ENCODE results near the gene FAM20C. TPM values are rescaled to one million over a fixed set of nuclear protein-coding genes. Genes with fewer than 3 reads are reported as not detected.

FAM20C gene
- total RNA-seq, 4 donors from 2014 or later: 17.3 to 20.7 (median 19.8) TPM

DNA sequence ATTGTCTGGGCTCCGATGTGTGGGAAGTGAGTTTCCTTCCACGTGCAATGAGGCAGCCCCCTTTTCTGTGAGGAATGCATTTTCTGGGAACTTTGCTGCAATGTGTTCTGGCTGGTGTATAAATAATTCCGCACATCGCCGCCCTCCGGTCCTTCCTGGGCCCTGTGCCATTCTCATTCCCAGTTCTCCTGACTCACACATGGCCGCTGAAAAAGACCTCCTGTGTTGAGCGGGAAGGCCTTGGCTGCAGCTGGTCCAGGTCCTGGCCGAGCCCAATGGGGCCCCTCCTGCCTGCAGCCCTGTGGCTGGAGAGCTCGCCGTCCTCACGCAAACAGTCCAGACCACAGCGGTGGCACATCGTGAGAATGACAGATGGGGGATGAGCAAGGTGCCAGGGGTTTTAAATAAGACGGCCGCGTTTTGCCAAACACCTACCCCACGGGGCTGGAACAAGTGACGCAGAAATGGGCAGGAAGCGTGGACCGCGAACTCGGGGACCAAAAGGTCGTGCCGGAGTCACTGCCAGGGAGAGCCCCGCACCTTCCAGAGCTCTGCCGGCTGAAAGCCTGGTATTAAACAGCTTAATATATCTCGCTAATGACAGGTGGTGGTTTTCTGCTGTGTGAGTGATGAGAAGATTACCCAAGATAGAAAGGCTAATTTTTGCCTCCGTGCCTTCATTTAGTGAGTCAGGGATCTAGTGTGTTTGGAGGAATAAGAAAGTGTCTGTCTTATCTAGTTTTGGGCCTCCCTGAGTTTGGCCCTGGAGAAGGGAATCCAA, 37.0 kb downstream of the FAM20C start:
- 64 to 70% methylated on average over 29 of the region's 29 CpGs for WGBS, 2 donors
- TF ChIP-seq POLR2A (IDR thresholded peaks at IDR 0.05): no peak
- TF ChIP-seq, protein P1, sequence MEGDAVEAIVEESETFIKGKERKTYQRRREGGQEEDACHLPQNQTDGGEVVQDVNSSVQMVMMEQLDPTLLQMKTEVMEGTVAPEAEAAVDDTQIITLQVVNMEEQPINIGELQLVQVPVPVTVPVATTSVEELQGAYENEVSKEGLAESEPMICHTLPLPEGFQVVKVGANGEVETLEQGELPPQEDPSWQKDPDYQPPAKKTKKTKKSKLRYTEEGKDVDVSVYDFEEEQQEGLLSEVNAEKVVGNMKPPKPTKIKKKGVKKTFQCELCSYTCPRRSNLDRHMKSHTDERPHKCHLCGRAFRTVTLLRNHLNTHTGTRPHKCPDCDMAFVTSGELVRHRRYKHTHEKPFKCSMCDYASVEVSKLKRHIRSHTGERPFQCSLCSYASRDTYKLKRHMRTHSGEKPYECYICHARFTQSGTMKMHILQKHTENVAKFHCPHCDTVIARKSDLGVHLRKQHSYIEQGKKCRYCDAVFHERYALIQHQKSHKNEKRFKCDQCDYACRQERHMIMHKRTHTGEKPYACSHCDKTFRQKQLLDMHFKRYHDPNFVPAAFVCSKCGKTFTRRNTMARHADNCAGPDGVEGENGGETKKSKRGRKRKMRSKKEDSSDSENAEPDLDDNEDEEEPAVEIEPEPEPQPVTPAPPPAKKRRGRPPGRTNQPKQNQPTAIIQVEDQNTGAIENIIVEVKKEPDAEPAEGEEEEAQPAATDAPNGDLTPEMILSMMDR (IDR thresholded peaks at IDR 0.05): no peak
- no peak overlapping the region for H3K4me3 ChIP-seq (ENCODE audit: low read depth, poor library complexity, severe bottlenecking)
- DNase-seq (ENCODE audit: low spot score in 2 of 2): peak; percentile 66 to 94
- intact Hi-C loops (cut with DNase I; ENCODE audit: low total_unique reads): no loop called here

- DNase-seq (ENCODE audit: low spot score in 2 of 2): no peak
- no peak for TF ChIP-seq POLR2A (IDR thresholded peaks at IDR 0.05)
- TF ChIP-seq, protein P1 (IDR thresholded peaks at IDR 0.05): no peak
- no peak overlapping the region for H3K4me3 ChIP-seq (ENCODE audit: low read depth, poor library complexity, severe bottlenecking)
- intact Hi-C loops (cut with DNase I; ENCODE audit: low total_unique reads): no loop called here
- 81 to 83% methylated on average over 15 to 17 of the region's 17 CpGs for WGBS, 2 donors
Observed at GRCh38 chr7:230274-230673, 37.9 kb downstream of the FAM20C start.

GRCh38 chr7:231030-231857, 38.9 kb downstream of the FAM20C start:
- 80 to 90% methylated on average over 37 to 38 of the region's 38 CpGs for WGBS, 2 donors
- no peak for TF ChIP-seq POLR2A (IDR thresholded peaks at IDR 0.05)
- TF ChIP-seq, protein P1 (IDR thresholded peaks at IDR 0.05): no peak
- H3K4me3 ChIP-seq (ENCODE audit: low read depth, poor library complexity, severe bottlenecking): no peak overlapping the region
- DNase-seq (ENCODE audit: low spot score in 2 of 2): no peak
- intact Hi-C loops (cut with DNase I; ENCODE audit: low total_unique reads): no loop called here

- no peak overlapping the region for H3K4me3 ChIP-seq (ENCODE audit: low read depth, poor library complexity, severe bottlenecking)
- WGBS, 2 donors: 87 to 92% methylated on average over 20 to 21 of the region's 21 CpGs
- DNase-seq (ENCODE audit: low spot score in 2 of 2): no peak
- TF ChIP-seq, protein P1 (IDR thresholded peaks at IDR 0.05): no peak
- TF ChIP-seq POLR2A (IDR thresholded peaks at IDR 0.05): no peak
- intact Hi-C loops (cut with DNase I; ENCODE audit: low total_unique reads): no loop called here
Observed at GRCh38 chr7:231858-232246, 39.5 kb downstream of the FAM20C start.

DNA sequence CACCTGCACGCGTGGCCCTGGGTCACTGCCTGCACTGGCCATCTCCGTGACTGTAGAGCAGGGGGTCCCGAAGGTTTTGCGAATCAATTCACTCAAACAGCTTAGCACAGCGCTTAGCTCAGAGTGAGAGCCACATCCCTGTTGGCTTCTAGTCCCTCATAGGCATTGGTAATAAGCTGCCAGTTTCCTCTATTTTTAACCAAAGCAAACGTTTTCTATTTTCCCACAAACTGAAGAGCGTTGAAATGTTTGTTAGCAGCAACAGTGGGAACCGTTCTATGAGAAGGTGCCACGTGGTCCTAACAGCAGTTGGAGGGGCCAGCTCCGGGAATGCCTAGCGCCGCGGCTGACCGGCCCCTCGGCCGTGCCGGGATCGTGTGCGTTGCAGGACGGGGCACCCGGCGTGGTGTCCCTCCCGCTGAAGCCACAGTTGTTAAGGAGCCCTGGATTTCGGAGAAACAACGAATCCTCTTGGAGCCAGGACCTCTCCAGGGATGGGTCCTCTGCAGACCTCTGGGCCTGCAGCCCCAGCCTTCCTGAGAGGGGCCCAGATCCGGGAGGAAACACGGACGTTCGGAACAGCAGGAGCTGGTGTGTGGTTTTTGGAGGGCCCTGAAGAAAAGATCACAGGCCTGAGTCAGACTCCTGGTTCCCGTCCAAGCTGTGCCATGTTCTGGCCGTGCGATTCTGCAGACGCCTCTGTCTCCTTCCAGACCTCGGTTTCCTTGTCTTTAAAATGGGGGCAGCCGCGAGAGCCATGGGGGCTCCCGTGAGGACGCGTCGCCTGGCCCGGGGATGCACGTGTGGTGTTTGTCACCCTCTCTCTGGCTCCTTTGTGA, 40.3 kb downstream of the FAM20C start:
- H3K4me3 ChIP-seq (ENCODE audit: low read depth, poor library complexity, severe bottlenecking): no peak overlapping the region
- intact Hi-C loops (cut with DNase I; ENCODE audit: low total_unique reads): no loop called here
- DNase-seq (ENCODE audit: low spot score in 2 of 2): no peak
- WGBS, 2 donors: 72% methylated on average over 43 of the region's 43 CpGs
- TF ChIP-seq, protein P1 (IDR thresholded peaks at IDR 0.05): no peak
- no peak for TF ChIP-seq POLR2A (IDR thresholded peaks at IDR 0.05)
